Stimulated activated CD8-positive, alpha-beta memory T cell treated with anti-CD3 and anti-CD28 coated beads, Interleukin-4, amount 100 ng/mL, for 48 hours (primary cell): Measurements from ENCODE around the gene SPINDOC.
A peak's percentile ranks its signal among the peaks of the same experiment; 100 is the strongest.

Experiments
- DNase-seq: peaks from one replicate; pipeline ENCODE4 v3.0.0-alpha.2; 2020

The SPINDOC gene

GRCh38 chr11:63834535-63835157 is 21.4 kb downstream of the SPINDOC start:
- DNase-seq = no peak

- no peak for DNase-seq
Measured at GRCh38 chr11:63835158-63835545, 21.9 kb downstream of the SPINDOC start.

- DNase-seq = peak; percentile 84
Measured at GRCh38 chr11:63837027-63837688, 23.9 kb downstream of the SPINDOC start.

GRCh38 chr11:63837739-63838138 is 24.5 kb downstream of the SPINDOC start:
- DNase-seq = no peak

- no peak for DNase-seq
Measured at GRCh38 chr11:63838150-63838677, 25.0 kb downstream of the SPINDOC start.

- DNase-seq = peak; percentile 100
Measured at GRCh38 chr11:63838678-63839507, 25.6 kb downstream of the SPINDOC start, which contains the start of gene MARK2. MARK2 (plus strand) TSS chr11:63839110; CDS start chr11:63839507, 397 bp downstream.

GRCh38 chr11:63839508-63840355 is 26.5 kb downstream of the SPINDOC start:
- peak; percentile 50 for DNase-seq

GRCh38 chr11:63840356-63841060 is 27.3 kb downstream of the SPINDOC start:
- DNase-seq = no peak

GRCh38 chr11:63841554-63841953 is 28.3 kb downstream of the SPINDOC start:
- no peak for DNase-seq

GRCh38 chr11:63843041-63843440 is 29.8 kb downstream of the SPINDOC start:
- no peak for DNase-seq

- DNase-seq = no peak
Measured at GRCh38 chr11:63844836-63845235, 31.6 kb downstream of the SPINDOC start.

GRCh38 chr11:63845303-63845702 is 32.0 kb downstream of the SPINDOC start:
- DNase-seq = no peak

- no peak for DNase-seq
Measured at GRCh38 chr11:63845911-63846310, 32.7 kb downstream of the SPINDOC start.

- no peak for DNase-seq
Measured at GRCh38 chr11:63846897-63847296, 33.6 kb downstream of the SPINDOC start.

- no peak for DNase-seq
Measured at GRCh38 chr11:63847363-63847762, 34.1 kb downstream of the SPINDOC start.

GRCh38 chr11:63849691-63850090 is 36.4 kb downstream of the SPINDOC start:
- DNase-seq = no peak

- no peak for DNase-seq
Measured at GRCh38 chr11:63850920-63851319, 37.7 kb downstream of the SPINDOC start.

- no peak for DNase-seq
Measured at GRCh38 chr11:63851364-63851763, 38.1 kb downstream of the SPINDOC start.

- DNase-seq = no peak
Measured at GRCh38 chr11:63853476-63853875, 40.2 kb downstream of the SPINDOC start.

- no peak for DNase-seq
Measured at GRCh38 chr11:63854696-63855095, 41.4 kb downstream of the SPINDOC start.

- DNase-seq = no peak
Measured at GRCh38 chr11:63855975-63856374, 42.7 kb downstream of the SPINDOC start.
